ENCODE results near the gene NOL12. TPM values are rescaled to one million over a fixed set of nuclear protein-coding genes. Genes with fewer than 3 reads are reported as not detected.
"Not testable (repeated sequence)": the region's sequence is repeated elsewhere in the genome, so short reads cannot be mapped to it uniquely, and the experiment has no call there.

The NOL12 gene
- total RNA-seq, 1 donor from 2014 or later: 59.0 TPM

DNA sequence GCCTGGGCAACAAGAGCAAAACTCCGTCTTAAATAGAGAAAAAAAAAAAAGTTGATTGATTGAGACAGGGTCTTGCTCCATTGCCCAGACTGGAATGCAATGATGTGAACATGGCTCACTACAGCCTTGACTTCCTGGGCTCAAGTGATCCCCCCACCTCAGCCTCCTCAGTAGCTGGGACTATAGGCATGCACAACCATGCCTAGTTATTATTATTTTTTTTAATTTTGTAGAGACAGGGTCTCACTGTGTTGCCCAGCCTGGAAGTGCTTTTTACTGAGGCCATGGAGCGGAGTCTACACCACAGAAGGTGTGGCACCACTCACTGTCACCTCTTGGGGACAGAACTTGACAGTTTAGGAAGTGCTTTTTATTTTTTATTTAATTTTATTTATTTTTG is 28.5 kb downstream of the NOL12 start:
- H3K4me3 ChIP-seq (ENCODE audit: low read depth, low read length): no peak overlapping the region
- H3K27me3 ChIP-seq (ENCODE audit: control insufficient read depth, insufficient read depth, low read length): no peaks in the 10 kb centered on the region
- no peaks in the 10 kb centered on the region for H3K36me3 ChIP-seq (ENCODE audit: control insufficient read depth, insufficient read depth, low read length)
- no peak for DNase-seq (ENCODE audit: low read depth)
- TF ChIP-seq, protein P1, sequence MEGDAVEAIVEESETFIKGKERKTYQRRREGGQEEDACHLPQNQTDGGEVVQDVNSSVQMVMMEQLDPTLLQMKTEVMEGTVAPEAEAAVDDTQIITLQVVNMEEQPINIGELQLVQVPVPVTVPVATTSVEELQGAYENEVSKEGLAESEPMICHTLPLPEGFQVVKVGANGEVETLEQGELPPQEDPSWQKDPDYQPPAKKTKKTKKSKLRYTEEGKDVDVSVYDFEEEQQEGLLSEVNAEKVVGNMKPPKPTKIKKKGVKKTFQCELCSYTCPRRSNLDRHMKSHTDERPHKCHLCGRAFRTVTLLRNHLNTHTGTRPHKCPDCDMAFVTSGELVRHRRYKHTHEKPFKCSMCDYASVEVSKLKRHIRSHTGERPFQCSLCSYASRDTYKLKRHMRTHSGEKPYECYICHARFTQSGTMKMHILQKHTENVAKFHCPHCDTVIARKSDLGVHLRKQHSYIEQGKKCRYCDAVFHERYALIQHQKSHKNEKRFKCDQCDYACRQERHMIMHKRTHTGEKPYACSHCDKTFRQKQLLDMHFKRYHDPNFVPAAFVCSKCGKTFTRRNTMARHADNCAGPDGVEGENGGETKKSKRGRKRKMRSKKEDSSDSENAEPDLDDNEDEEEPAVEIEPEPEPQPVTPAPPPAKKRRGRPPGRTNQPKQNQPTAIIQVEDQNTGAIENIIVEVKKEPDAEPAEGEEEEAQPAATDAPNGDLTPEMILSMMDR (IDR thresholded peaks at IDR 0.05; ENCODE audit: insufficient read depth, low read length, poor library complexity, severe bottlenecking): no peak

DNA sequence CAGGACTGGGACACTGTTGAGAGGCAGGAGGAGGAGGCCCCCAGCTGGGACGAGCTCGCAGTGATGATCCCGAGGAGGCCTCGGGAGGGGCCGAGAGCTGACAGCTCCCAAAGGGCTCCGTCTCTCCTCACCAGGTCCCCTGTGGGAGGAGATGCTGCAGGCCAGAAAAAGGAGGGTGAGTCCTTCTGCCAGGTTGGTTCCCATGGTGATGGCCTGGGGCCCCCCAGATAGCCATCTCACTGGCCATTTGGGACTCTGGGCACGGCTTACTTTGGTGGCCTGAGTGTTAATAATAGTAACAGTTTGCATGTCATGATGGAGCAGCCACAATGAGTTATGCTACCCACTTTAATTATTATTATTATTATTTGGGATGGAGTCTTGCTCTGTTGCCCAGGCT is 29.6 kb downstream of the NOL12 start:
- no peaks in the 10 kb centered on the region for H3K36me3 ChIP-seq (ENCODE audit: control insufficient read depth, insufficient read depth, low read length)
- TF ChIP-seq, protein P1 (IDR thresholded peaks at IDR 0.05; ENCODE audit: insufficient read depth, low read length, poor library complexity, severe bottlenecking): no peak
- H3K4me3 ChIP-seq (ENCODE audit: low read depth, low read length): no peak overlapping the region
- DNase-seq (ENCODE audit: low read depth): no peak
- no peaks in the 10 kb centered on the region for H3K27me3 ChIP-seq (ENCODE audit: control insufficient read depth, insufficient read depth, low read length)

DNA sequence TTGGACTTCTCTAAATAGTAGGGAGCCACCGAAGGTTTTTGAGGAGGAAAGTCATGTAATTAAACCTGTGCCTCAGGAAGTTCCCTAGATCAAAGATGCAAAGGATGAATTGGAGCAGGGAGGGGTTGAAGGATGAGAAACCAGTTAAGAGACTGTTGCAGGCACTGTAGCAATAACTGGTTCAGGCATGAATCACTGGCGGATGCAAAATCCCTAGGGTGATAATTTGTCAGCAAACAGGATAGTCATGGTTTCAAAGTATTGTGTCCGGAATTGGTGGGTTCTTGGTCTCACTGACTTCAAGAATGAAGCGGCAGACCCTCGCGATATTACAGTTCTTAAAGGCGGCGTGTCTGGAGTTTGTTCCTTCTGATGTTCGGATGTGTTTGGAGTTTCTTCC is 30.6 kb downstream of the NOL12 start:
- H3K4me3 ChIP-seq (ENCODE audit: low read depth, low read length): no peak overlapping the region

DNA sequence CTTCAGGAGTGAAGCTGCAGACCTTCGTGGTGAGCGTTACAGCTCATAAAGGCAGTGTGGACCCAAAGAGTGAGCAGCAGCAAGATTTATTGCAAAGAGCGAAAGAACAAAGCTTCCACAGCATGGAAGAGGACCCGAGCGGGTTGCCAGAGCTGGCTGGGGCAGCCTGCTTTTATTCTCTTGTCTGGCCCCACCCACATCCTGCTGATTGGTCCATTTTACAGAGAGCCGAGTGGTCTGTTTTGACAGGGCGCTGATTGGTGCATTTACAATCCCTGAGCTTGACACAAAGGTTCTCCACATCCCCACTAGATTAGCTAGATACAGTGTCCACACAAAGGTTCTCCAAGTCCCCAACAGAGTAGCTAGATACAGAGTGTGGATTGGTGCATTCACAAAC is 31.1 kb downstream of the NOL12 start:
- not testable (repeated sequence) for H3K27me3 ChIP-seq (ENCODE audit: control insufficient read depth, insufficient read depth, low read length); DNase-seq (ENCODE audit: low read depth); H3K4me3 ChIP-seq (ENCODE audit: low read depth, low read length); H3K36me3 ChIP-seq (ENCODE audit: control insufficient read depth, insufficient read depth, low read length)

More for the DNA sequence above, 30.6 kb downstream of the NOL12 start:
- TF ChIP-seq, protein P1 (IDR thresholded peaks at IDR 0.05; ENCODE audit: insufficient read depth, low read length, poor library complexity, severe bottlenecking): no peak
- Histone ChIP-seq H3K27me3 (ENCODE audit: control insufficient read depth, insufficient read depth, low read length) (no peaks in the 10 kb centered on the region), H3K36me3 (ENCODE audit: control insufficient read depth, insufficient read depth, low read length) (no peaks in the 10 kb centered on the region)
- DNase-seq (ENCODE audit: low read depth): no peak

DNA sequence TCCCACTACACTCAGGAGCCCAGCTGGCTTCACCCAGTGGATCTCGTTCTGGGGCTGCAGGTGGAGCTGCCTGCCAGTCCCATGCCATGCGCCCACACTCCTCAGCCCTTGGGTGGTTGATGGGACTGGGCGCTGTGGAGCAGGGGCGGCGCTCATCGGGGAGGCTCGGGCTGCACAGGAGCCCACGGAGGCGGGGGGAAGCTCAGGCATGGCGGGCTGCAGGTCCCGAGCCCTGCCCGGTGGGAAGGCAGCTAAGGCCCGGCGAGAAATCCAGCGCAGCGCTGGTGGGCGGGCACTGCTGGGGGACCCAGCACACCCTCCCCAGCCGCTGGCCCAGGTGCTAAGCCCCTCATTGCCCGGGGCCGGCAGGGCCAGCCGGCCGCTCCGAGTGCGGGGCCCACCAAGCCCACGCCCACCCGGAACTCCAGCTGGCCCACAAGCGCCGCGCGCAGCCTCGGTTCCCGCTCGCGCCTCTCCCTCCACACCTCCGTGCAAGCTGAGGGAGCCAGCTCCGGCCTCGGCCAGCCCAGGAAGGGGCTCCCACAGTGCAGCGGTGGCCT is 31.7 kb downstream of the NOL12 start:
- not testable (repeated sequence) for DNase-seq (ENCODE audit: low read depth); H3K4me3 ChIP-seq (ENCODE audit: low read depth, low read length); H3K27me3 ChIP-seq (ENCODE audit: control insufficient read depth, insufficient read depth, low read length); H3K36me3 ChIP-seq (ENCODE audit: control insufficient read depth, insufficient read depth, low read length)

DNA sequence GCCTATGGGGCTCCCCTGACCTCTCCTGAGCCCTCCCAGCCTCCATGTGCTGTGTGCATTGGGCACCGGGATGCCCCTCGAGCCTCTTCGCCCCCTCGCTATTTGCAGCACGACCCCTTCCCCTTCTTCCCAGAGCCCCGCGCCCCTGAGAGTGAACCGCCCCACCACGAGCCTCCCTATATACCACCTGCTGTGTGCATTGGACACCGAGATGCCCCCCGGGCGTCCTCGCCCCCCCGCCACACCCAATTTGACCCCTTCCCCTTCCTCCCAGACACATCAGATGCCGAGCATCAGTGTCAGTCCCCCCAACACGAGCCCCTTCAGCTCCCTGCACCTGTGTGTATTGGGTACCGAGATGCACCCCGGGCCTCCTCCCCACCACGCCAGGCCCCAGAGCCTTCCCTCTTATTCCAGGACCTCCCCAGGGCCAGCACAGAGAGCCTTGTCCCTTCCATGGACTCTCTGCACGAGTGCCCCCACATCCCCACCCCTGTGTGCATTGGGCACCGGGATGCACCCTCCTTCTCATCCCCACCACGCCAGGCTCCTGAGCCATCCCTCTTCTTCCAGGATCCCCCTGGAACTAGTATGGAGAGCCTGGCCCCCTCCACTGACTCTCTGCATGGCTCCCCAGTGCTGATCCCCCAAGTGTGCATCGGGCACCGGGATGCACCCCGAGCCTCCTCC is 39.6 kb downstream of the NOL12 start:
- DNase-seq (ENCODE audit: low read depth): no peak
- no peak overlapping the region for H3K4me3 ChIP-seq (ENCODE audit: low read depth, low read length)

More for the DNA sequence above, 39.6 kb downstream of the NOL12 start:
- Histone ChIP-seq H3K36me3 (ENCODE audit: control insufficient read depth, insufficient read depth, low read length) (no peaks in the 10 kb centered on the region), H3K27me3 (ENCODE audit: control insufficient read depth, insufficient read depth, low read length) (no peaks in the 10 kb centered on the region)
- TF ChIP-seq, protein P1 (IDR thresholded peaks at IDR 0.05; ENCODE audit: insufficient read depth, low read length, poor library complexity, severe bottlenecking): no peak
